Raji (cell line): ENCODE measurements around the gene KRT32.

Experiments
- POLR2A ChIP-seq: IDR thresholded peaks from 2 replicates; pipeline ENCODE4 v1.6.1; 2011; ENCODE audit warnings: low read depth, low read length, control low read depth; ENCODE audit not compliant: insufficient read depth

KRT32 gene

DNA sequence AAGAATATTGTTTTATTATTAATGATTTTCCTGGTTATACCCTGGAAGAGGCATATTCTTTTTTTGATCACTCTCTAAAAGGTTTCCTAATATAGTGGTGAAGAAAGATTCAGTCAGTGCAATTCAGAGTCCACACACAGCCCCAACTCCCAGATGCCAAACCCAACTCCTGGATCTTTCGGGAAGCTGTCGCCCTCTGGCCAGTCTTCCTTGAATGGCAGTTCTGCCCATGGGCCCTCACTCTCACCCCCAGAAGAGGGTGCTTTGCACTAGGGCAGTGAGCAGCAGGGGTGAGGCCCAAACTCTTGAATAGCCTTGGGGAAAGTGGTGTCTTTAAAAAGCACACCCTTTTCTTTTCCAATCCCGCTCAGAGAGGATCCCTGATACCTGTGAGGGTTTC lies 11.0 kb downstream of the KRT32 start:
- TF ChIP-seq POLR2A, result no peak

- TF ChIP-seq POLR2A, result no peak
These were observed 11.9 kb downstream of the KRT32 start for GRCh38 chr17:41455236-41455635.

DNA sequence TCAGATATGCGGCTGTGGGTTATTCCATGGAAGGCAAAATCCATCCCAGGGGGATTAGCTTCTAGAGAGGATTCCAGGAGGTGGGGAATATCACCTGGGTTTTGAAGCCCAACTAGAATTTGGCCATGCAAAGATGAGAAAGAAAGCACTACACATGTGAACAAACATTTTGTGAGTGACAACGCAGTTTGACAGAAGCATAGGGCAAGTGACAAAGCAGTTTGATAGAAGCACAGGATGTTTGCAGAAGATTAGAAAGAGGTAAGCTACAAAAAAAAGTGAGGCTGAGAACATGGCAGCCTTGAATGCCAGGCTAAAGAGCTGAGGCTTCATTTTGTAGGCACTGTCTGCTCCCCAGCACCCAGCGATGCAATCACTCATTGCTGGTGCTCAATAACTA lies 14.1 kb downstream of the KRT32 start:
- TF ChIP-seq POLR2A, result no peak

GRCh38 chr17:41452281-41452680 lies 14.9 kb downstream of the KRT32 start:
- TF ChIP-seq POLR2A, result no peak

- no peak for TF ChIP-seq POLR2A
These were observed 15.9 kb downstream of the KRT32 start for GRCh38 chr17:41451154-41451728.

- TF ChIP-seq POLR2A, result no peak
These were observed 18.2 kb downstream of the KRT32 start for GRCh38 chr17:41449008-41449407.

GRCh38 chr17:41448506-41448905 lies 18.7 kb downstream of the KRT32 start:
- TF ChIP-seq POLR2A, result no peak

- TF ChIP-seq POLR2A, result no peak
These were observed 20.4 kb downstream of the KRT32 start for GRCh38 chr17:41446806-41447205.

DNA sequence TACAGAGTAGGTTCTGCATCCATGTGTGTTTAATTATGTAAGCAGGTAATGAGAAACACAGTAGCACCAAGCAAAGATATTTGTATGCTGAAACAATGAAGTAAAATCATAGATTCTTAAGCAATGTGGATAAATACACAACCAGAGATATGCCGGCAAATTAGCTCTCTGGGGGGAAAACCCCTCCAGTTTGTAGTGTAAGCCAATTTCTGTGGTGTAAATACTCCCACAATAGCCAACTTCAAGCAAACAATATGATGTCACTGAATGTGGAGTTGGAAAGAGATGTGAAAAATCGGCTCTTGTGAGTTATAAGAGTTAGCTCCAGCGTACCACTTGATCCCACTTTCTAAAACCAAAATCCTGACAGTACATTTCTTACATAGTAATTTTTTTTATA lies 22.5 kb downstream of the KRT32 start:
- no peak for TF ChIP-seq POLR2A

DNA sequence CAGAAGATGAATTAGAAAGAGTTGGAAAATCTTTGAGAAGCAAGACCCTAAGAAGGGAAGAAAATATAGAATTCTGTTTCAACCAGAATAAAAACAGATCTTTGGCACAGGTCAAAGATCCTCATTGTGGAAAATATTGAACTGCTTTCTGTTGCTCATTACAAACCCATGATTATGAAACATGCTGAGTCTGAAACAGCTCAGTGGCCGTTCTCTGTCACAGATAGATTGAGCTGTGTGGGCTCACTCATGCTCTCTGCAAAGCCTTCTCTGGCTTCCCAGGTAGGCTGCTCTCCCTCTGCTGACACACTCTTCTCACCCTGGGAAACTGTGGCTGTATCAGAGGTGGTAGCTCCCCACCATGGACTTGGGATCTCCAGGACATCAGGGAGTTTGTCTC lies 23.0 kb downstream of the KRT32 start:
- TF ChIP-seq POLR2A, result no peak

GRCh38 chr17:41442739-41443138 lies 24.4 kb downstream of the KRT32 start:
- no peak for TF ChIP-seq POLR2A

GRCh38 chr17:41440531-41441033 lies 26.6 kb downstream of the KRT32 start, which contains the start of gene KRT38:
TSS of gene KRT38 (minus strand) at chr17:41440983. CDS start at chr17:41440921, 62 bp downstream.
- TF ChIP-seq POLR2A, result no peak

- TF ChIP-seq POLR2A, result no peak
These were observed 27.8 kb downstream of the KRT32 start for GRCh38 chr17:41439375-41439774.

DNA sequence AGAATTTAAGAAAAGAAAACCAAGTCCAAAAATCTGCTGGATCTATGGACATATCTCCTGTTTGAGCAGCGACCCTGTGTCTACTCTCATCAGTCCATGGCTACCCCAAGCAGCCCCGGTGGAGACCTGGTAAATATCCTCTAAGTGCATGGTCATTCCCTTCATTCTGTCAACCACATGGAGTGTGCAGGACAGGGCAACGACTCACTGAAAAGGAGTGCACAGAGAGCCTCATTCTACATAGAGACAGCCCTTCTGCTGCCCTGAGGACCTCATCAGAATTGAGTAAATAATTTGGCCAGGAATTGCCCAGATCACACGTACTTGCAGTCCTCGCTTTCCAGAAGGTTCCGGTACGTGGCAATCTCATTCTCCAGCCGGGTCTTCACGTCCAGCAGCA lies 29.4 kb downstream of the KRT32 start:
- no peak for TF ChIP-seq POLR2A

- no peak for TF ChIP-seq POLR2A
These were observed 29.9 kb downstream of the KRT32 start for GRCh38 chr17:41437254-41437653.

DNA sequence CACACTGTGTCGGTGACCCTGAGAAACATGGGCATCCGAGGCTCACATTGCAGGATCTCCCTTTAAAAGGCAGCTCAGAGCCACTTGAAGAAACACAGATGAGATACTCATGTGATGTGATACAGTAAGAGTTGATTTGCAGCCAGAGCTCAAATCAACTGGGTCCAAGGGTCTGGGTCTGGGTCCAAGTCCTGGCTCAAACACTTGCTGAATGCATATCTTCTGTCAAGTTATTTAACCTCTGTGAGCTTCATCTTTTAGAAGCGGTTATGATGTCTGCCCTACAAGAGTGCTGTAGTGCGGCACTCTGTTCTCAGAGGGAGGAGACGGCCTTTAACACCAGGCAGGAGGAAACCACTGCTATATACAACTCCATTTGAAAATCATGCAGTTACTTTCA lies 32.8 kb downstream of the KRT32 start:
- no peak for TF ChIP-seq POLR2A

DNA sequence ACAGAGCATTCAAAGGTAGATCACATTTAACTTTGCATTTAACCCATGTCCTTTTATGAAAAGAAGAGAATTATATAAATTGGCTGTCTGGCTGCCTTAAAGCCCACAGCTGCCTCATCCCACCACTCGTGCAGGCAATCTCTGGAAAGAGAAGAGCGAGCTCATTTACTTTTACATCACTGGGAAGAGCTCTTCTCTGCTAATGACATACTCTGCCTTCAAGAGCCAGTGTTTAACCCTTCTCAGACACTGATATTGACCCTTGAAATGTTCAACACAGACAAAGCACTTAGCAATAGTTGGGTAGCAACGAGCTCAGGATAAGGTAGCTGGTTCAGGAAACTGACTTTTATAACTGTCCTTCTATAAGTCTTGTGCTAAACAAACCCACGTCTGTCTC lies 33.2 kb downstream of the KRT32 start:
- no peak for TF ChIP-seq POLR2A
